ENCODE data around the gene CKB.
A peak's percentile ranks its signal among the peaks of the same experiment; 100 is the strongest.

Gene CKB

DNA sequence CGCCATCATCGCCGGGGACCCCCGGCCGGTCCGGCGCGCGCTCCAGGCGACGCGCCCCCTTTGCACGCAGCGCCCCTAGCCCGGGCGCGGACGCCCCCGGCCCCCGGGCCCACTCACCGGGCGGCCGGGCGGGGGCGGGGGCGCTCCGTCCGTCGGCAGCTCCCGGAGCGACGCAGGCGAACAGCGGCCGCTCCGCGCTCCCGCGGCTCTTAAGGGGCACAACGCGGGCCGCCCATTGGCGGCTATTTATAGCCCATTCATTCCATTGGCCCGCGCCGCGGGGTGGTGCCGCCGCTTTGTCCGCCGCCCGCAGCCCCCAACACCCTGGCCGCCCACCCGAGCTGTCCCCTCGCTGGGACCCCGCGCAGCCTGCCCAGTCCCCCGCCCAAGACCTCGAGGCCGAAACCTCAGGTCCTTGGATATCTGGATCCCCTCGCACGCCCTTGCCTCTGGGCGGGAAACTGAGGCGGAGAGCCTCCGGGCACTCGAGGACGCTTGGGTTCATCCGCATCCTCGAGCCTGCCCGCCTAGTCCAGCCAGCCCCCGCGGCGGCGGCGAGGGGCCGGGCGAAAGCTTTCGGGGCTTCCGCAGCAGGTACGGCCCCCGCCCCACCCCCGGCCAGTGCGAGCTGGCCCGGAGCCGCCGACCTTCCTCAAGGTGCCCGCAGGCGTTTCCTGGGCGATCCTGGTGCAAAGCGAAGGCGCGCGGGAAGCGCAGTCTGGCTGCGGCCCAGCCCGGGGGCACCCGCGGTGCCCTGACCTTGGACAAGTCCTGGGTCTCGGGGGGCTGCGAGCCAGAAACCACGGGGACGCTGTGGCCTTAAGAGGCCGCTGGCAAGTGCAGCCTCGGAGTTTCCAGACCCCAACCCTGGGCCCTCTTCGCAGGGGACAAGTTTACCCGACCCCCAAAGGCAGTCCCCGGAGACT lies at the start of gene CKB:
Gene CKB, minus strand, starts transcription at position 182 of the 926 bp plus-strand sequence. CDS start 337 bp downstream, outside the sequence.
- peak; percentile 84 for DNase-seq (ENCODE audit: low spot score)
- in situ Hi-C loops (cut with MboI; ENCODE audit: low pct_unique_long_range_greater_than_20kb, low sequenced_read_pairs, unreplicated experiment): no loop called here
- TF ChIP-seq, protein P1, sequence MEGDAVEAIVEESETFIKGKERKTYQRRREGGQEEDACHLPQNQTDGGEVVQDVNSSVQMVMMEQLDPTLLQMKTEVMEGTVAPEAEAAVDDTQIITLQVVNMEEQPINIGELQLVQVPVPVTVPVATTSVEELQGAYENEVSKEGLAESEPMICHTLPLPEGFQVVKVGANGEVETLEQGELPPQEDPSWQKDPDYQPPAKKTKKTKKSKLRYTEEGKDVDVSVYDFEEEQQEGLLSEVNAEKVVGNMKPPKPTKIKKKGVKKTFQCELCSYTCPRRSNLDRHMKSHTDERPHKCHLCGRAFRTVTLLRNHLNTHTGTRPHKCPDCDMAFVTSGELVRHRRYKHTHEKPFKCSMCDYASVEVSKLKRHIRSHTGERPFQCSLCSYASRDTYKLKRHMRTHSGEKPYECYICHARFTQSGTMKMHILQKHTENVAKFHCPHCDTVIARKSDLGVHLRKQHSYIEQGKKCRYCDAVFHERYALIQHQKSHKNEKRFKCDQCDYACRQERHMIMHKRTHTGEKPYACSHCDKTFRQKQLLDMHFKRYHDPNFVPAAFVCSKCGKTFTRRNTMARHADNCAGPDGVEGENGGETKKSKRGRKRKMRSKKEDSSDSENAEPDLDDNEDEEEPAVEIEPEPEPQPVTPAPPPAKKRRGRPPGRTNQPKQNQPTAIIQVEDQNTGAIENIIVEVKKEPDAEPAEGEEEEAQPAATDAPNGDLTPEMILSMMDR (IDR thresholded peaks at IDR 0.05; ENCODE audit: extremely low read depth, insufficient read depth, missing control alignments): no peak

DNA sequence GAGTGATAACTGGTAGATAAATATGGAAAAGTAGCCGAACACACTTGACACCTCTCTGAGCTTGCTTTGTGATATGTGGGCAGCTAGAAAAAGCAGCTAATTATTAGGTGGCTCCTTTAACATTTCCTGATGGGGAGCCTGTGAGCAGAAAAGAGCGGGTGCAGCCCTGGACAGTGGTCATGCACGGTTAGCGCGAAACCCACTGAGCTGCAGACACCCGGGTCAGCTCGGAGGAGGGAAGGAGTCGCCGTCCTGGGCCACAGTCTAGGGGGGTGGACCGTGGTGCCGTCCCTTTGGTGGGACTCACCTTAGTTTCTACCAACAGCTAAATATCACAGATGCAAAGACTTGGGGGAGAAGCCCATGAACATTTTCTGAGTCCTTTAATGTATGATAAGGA lies 46.8 kb upstream of the CKB start:
- TF ChIP-seq, protein P1 (IDR thresholded peaks at IDR 0.05; ENCODE audit: extremely low read depth, insufficient read depth, missing control alignments): no peak
- DNase-seq (ENCODE audit: low spot score): no peak
- in situ Hi-C loops (cut with MboI; ENCODE audit: low pct_unique_long_range_greater_than_20kb, low sequenced_read_pairs, unreplicated experiment): no loop called here

DNA sequence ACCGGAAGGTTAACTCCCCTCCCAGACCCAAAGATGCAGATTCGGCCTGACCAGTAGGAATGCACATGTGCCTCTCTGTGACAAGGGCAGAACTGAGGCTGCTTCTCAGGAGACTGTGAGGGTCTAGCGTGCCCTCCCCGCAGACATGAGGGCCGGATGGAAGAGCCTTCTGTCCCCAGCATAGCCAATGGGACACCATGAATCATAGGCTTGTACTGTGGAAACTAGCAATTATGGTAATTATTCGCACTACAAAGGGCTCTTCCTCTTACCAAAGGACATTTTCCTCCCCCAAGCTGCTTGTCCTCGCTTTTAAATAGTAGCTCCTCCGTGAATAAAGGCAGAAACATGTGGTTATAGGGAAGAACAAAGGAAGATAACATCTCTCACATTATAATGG lies 46.3 kb upstream of the CKB start:
- DNase-seq (ENCODE audit: low spot score): no peak
- in situ Hi-C loops (cut with MboI; ENCODE audit: low pct_unique_long_range_greater_than_20kb, low sequenced_read_pairs, unreplicated experiment): no loop called here
- TF ChIP-seq, protein P1 (IDR thresholded peaks at IDR 0.05; ENCODE audit: extremely low read depth, insufficient read depth, missing control alignments): no peak

DNA sequence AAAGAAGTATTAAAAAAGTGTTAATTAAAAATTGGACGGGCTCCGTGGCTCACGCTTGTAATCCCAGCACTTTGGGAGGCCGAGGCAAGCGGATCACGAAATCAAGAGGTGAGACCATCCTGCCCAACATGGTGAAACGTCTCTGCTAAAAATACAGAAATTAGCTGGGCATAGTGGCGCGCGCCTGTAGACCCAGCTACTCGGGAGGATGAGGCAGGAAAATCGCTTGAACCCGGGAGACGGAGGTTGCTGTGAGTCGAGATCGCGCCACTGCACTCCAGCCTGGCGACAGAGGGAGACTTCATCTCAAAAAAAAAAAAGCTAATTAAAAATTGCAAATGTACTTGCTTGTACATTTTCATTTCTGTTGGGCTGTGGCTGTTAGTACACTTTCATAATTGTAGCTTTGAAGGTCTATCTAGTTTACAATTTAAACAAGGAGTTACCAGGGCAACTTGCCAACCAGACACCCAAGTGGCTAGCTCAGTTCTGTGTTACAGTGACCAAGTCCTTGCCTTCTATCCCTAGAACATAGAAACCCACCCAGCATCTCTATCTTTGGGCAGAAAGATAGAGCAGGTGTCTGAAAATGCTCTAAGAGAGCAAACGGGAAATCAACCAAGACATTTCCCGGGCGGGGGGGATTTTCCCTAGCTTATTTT lies 41.3 kb upstream of the CKB start:
- peak; percentile 38 for DNase-seq (ENCODE audit: low spot score)
- TF ChIP-seq, protein P1 (IDR thresholded peaks at IDR 0.05; ENCODE audit: extremely low read depth, insufficient read depth, missing control alignments): no peak
- in situ Hi-C loops (cut with MboI; ENCODE audit: low pct_unique_long_range_greater_than_20kb, low sequenced_read_pairs, unreplicated experiment): no loop called here

- TF ChIP-seq, protein P1 (IDR thresholded peaks at IDR 0.05; ENCODE audit: extremely low read depth, insufficient read depth, missing control alignments): no peak
- in situ Hi-C loops (cut with MboI; ENCODE audit: low pct_unique_long_range_greater_than_20kb, low sequenced_read_pairs, unreplicated experiment): no loop called here
- DNase-seq (ENCODE audit: low spot score): no peak
Measured at GRCh38 chr14:103563226-103563620, 40.6 kb upstream of the CKB start.

- in situ Hi-C loops (cut with MboI; ENCODE audit: low pct_unique_long_range_greater_than_20kb, low sequenced_read_pairs, unreplicated experiment): no loop called here
- TF ChIP-seq, protein P1 (IDR thresholded peaks at IDR 0.05; ENCODE audit: extremely low read depth, insufficient read depth, missing control alignments): no peak
- DNase-seq (ENCODE audit: low spot score): peak; percentile 98
Measured at GRCh38 chr14:103562429-103563225, 40.0 kb upstream of the CKB start, which contains the start of the genes BAG5 and COA8. Gene BAG5 (minus strand): TSS chr14:103562657. CDS start chr14:103561164, 1,493 bp downstream. Gene COA8 (plus strand): TSS chr14:103562960. CDS start chr14:103563002, 42 bp downstream.

Measured in GM13977 (cell line).